NT2/D1 (cell line): Measurements from ENCODE around the gene CCDC177.

Experiments used
- DNase-seq: peaks from one replicate; pipeline ENCODE4 v3.0.0-alpha.2; 2011; ENCODE audit warnings: low read depth, low spot score
- H3K27me3 ChIP-seq: 2 replicates; pipeline ENCODE4 v1.6.0; 2011; ENCODE audit warnings: mild to moderate bottlenecking; ENCODE audit not compliant: insufficient read length, insufficient read depth
- H3K36me3 ChIP-seq: 2 replicates; pipeline ENCODE4 v1.6.1; 2011; ENCODE audit warnings: mild to moderate bottlenecking, low read length, mixed read lengths; ENCODE audit not compliant: insufficient read depth, insufficient read length
- H3K4me1 ChIP-seq: 2 replicates; pipeline ENCODE4 v1.5.1; 2011; ENCODE audit not compliant: insufficient read depth, insufficient read length
- H3K4me3 ChIP-seq: 2 replicates; pipeline ENCODE4 v1.5.1; 2011; ENCODE audit warnings: low read depth; ENCODE audit not compliant: insufficient read length
- H3K9ac ChIP-seq: 2 replicates; pipeline ENCODE4 v1.6.0; 2011; ENCODE audit warnings: low read depth; ENCODE audit not compliant: insufficient read length
- H3K9me3 ChIP-seq: 2 replicates; pipeline ENCODE4 v1.5.1; 2011; ENCODE audit warnings: mild to moderate bottlenecking, low read length; ENCODE audit not compliant: insufficient read depth
- SUZ12 ChIP-seq: IDR thresholded peaks from 2 replicates; pipeline ENCODE4 v1.6.1; 2011; ENCODE audit not compliant: insufficient read length, insufficient read depth; ENCODE audit errors: extremely low read depth
- YY1 ChIP-seq: IDR thresholded peaks from 2 replicates; pipeline ENCODE4 v1.6.1; 2011; ENCODE audit not compliant: insufficient read length, insufficient read depth
- ZNF274 ChIP-seq: IDR thresholded peaks from 2 replicates; pipeline ENCODE4 v1.6.1; 2011; ENCODE audit warnings: mild to moderate bottlenecking, low read depth, low read length

The CCDC177 gene

DNA sequence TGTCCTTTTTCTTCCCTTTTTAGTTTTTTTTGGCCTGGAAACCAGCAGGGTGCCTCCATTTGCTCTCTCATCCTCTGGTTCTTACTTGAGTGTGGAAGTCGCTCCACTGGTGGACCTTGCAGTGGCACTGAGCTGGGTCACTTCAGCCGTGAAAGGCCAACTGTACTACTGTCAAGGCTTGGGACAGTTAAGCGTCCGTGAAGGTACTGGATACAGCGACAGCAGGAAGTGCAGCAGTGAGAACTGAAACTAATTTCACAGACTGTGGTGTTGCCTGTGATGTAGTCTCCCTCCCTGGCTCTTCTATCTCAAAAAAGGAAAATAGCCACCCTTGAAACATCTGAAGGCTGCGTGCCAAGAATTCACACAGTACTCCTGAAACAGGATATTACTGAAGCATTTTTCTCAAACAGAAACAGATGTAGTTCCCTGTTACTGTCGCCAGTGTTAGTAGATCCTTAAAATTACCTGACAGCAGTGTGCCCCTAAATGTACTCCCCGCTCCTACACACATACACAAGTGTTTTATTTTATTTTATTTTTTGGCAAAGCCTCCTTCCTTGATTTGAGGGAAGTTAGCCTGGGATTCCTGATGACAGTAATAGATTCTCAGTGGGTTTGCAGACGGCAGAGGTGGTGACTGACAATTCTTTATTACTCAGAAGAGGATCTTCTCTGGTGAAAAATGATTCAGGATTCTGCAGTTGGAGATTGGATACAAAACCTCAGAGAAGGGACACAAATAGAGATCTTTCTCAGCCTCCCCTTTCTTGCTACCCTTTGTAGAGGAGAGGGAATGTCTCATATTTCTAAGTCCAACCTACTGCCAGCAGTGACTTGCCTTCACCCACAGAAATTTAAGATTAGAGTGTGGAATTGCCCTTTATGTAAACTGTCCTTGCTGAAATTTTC is 41.1 kb upstream of the CCDC177 start:
- no peak overlapping the region for H3K4me3 ChIP-seq
- DNase-seq: no peak

DNA sequence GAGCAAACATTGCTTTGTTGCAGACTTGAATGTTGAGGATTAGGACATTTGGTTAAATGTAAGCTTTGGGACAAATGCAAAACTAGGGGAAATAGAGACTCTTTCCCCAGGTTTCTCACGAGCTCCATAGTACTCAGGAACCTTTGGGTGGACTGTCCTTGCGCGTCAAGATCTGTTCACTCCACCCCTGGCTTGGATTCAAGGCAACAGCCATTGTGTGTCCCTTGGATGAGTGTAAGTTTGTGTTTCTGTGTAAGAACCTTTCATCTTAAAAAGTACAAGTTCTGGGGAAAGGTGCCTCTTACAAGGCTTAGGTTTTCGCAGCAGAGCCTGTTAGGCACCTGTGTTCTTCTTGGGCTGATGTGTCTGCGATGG is 40.4 kb upstream of the CCDC177 start:
- TF ChIP-seq ZNF274 (no peak), SUZ12 (no peak), YY1 (no peak)
- no peak overlapping the region for H3K9ac ChIP-seq
- H3K27me3 ChIP-seq: peaks cover 8% of the 10 kb centered on the region
- no peak for DNase-seq
- no peaks in the 10 kb centered on the region for H3K36me3 ChIP-seq
- H3K4me1 ChIP-seq: peaks cover 2% of the 10 kb centered on the region
- no peak overlapping the region for H3K4me3 ChIP-seq
- H3K9me3 ChIP-seq: no peaks in the 10 kb centered on the region

More for the DNA sequence above, 41.1 kb upstream of the CCDC177 start:
- no peak overlapping the region for H3K9ac ChIP-seq
- H3K27me3 ChIP-seq: peaks cover 8% of the 10 kb centered on the region
- H3K36me3 ChIP-seq: no peaks in the 10 kb centered on the region
- no peaks in the 10 kb centered on the region for H3K4me1 ChIP-seq
- H3K9me3 ChIP-seq: no peaks in the 10 kb centered on the region
- TF ChIP-seq ZNF274: no peak
- no peak for TF ChIP-seq SUZ12

DNA sequence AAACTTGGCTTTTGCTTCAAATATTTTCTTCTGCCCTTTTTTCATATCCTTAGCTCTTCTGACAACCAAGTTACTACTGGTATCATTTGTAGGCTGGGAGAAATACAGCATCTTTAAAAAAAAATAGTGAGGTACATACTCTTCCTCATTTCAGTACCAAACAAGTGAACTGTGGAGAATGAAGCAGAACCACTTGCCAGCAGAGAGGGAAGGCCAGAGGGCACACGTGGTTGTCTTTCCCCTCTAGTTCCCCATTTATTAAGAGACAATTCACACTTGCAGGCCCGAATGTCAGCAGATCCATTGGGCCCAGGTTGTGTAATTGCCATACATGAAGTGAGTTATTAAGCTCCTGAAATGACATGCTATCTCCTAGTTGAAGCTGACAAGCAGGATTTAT is 39.9 kb upstream of the CCDC177 start:
- H3K4me1 ChIP-seq: peaks cover 2% of the 10 kb centered on the region
- no peak overlapping the region for H3K9ac ChIP-seq

DNA sequence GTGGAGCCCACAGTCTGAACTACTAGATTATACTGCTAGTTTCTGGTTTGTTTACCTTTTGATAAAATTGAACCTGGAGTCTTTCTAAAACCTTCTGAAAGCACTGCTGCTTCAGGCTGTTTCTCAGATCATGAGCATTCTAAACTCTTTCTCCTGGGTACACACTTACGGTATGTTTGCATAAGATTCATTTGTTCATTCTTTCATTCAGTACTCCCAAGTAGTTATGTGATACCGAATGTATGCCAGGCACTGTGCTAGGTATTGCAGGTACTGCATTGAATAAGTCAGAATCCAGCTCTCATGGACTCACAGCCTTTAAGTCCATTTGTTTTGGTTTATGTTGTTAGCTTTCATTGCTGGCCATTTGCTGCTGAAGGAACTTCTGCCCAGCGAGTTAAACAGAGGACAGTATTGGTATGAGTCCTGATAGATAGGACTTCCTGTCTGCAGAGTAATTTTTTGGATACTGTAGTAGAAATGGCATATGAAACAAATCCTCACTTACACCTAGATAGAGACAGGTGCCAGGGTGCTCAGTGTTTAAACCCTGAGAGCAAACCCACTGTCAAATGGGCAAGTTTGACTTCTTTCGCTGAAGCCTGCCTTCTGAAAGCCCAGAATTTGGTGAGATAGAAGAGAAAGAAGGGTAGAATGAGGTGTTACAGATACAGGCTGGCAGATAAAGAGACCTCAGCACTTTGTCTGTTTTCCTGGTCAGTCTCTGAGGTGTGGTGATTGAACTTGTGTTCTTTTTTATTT is 38.8 kb upstream of the CCDC177 start:
- Histone ChIP-seq H3K9ac (no peak overlapping the region), H3K9me3 (no peaks in the 10 kb centered on the region), H3K27me3 (peaks cover 8% of the 10 kb centered on the region), H3K4me3 (no peak overlapping the region), H3K4me1 (peaks cover 2% of the 10 kb centered on the region), H3K36me3 (no peaks in the 10 kb centered on the region)
- DNase-seq: no peak
- TF ChIP-seq YY1: no peak
- TF ChIP-seq ZNF274: no peak
- no peak for TF ChIP-seq SUZ12

More for the DNA sequence above, 39.9 kb upstream of the CCDC177 start:
- H3K36me3 ChIP-seq: no peaks in the 10 kb centered on the region
- no peak for TF ChIP-seq ZNF274
- no peak for TF ChIP-seq SUZ12
- no peak for TF ChIP-seq YY1
- no peaks in the 10 kb centered on the region for H3K9me3 ChIP-seq
- DNase-seq: no peak
- peaks cover 8% of the 10 kb centered on the region for H3K27me3 ChIP-seq
- no peak overlapping the region for H3K4me3 ChIP-seq

DNA sequence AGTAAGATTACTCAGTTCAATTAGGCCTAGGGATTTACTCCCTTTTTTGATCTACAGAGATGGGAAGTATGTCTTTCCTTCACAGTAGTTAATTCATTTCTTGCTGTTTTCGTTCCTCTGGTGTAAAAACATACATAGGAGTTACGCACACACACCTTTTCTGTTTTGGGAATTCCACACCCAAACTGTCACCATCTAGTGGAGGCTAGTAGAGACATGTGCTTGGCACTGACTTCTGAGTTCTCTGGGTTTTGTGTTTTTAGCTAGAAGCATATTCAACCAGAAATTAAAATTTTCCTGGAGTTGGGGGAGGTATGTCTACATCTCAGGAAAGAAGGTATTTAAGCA is 38.1 kb upstream of the CCDC177 start:
- H3K4me1 ChIP-seq: peaks cover 2% of the 10 kb centered on the region
- no peak for DNase-seq

DNA sequence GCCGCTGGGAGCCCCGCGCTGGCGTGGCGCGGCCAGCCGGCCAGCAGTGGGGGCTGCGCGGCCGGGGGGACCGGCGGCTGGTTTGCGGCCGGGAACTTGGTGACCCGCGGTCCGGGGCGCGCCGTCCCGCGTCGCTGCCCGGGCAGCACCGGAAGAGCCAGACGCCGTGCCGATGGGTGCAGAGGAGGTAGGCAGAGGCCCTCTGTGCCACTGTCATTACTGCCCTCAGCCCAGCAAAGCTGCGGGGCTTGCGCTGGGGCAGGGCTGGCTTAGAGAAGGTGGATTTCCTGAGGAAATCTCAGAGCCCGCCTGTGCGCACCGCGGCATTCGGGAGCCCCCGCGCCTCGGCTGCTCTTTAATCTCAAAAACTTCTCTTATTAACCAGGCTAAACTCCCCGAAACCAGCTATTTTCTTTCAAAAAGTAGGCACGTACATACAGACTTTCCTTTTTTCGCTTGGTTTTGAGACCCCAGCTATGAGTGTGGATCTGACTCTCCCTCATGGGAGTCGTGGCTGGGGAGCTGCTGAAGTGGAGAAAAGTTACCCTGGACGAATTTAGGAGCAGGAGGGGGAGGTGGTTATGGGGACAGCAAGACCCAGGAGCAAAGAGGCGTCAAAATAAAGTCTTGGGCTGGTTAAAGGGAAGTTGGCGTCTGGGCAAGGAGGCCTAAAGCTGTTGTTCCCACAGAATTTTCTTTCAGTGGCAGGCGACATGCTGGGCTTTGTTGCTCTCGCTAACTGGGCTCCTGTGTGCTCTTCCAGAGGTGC is 37.5 kb upstream of the CCDC177 start:
- TF ChIP-seq YY1 (no peak), ZNF274 (no peak), SUZ12 (no peak)
- no peak for DNase-seq
- H3K27me3 ChIP-seq: peaks cover 8% of the 10 kb centered on the region
- H3K4me1 ChIP-seq: peaks cover 2% of the 10 kb centered on the region
- H3K9me3 ChIP-seq: no peaks in the 10 kb centered on the region
- peak overlapping the region; percentile 71 for H3K4me3 ChIP-seq
- H3K9ac ChIP-seq: peak overlapping the region; percentile 80
- H3K36me3 ChIP-seq: no peaks in the 10 kb centered on the region

More for the DNA sequence above, 38.1 kb upstream of the CCDC177 start:
- H3K9me3 ChIP-seq: no peaks in the 10 kb centered on the region
- H3K9ac ChIP-seq: peak overlapping the region; percentile 80
- no peaks in the 10 kb centered on the region for H3K36me3 ChIP-seq
- TF ChIP-seq YY1: no peak
- TF ChIP-seq ZNF274: no peak
- no peak for TF ChIP-seq SUZ12
- H3K4me3 ChIP-seq: peak overlapping the region; percentile 71
- H3K27me3 ChIP-seq: peaks cover 8% of the 10 kb centered on the region
